NT2/D1 (cell line): ENCODE data around the gene LMO2.

Source experiments
- SUZ12 ChIP-seq: IDR thresholded peaks from 2 replicates; pipeline ENCODE4 v1.6.1; 2011; ENCODE audit not compliant: insufficient read length, insufficient read depth; ENCODE audit errors: extremely low read depth
- YY1 ChIP-seq: IDR thresholded peaks from 2 replicates; pipeline ENCODE4 v1.6.1; 2011; ENCODE audit not compliant: insufficient read length, insufficient read depth
- ZNF274 ChIP-seq: IDR thresholded peaks from 2 replicates; pipeline ENCODE4 v1.6.1; 2011; ENCODE audit warnings: mild to moderate bottlenecking, low read depth, low read length

GRCh38 chr11:33866936-33867335 is 24.9 kb downstream of the LMO2 start:
- TF ChIP-seq YY1 (no peak), ZNF274 (no peak), SUZ12 (no peak)
